ENCODE measurements around the gene PDE6C.

GRCh38 chr10:93672022-93672678, 59.8 kb downstream of the PDE6C start:
- TF ChIP-seq, protein P1, sequence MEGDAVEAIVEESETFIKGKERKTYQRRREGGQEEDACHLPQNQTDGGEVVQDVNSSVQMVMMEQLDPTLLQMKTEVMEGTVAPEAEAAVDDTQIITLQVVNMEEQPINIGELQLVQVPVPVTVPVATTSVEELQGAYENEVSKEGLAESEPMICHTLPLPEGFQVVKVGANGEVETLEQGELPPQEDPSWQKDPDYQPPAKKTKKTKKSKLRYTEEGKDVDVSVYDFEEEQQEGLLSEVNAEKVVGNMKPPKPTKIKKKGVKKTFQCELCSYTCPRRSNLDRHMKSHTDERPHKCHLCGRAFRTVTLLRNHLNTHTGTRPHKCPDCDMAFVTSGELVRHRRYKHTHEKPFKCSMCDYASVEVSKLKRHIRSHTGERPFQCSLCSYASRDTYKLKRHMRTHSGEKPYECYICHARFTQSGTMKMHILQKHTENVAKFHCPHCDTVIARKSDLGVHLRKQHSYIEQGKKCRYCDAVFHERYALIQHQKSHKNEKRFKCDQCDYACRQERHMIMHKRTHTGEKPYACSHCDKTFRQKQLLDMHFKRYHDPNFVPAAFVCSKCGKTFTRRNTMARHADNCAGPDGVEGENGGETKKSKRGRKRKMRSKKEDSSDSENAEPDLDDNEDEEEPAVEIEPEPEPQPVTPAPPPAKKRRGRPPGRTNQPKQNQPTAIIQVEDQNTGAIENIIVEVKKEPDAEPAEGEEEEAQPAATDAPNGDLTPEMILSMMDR (IDR thresholded peaks at IDR 0.05), result no peak
- TF ChIP-seq POLR2A (IDR thresholded peaks at IDR 0.05), result no peak
